ENCODE data around the gene MED27.

- TF ChIP-seq NR2C1 (IDR thresholded peaks at IDR 0.05) = no peak
- TF ChIP-seq HCFC1 (IDR thresholded peaks at IDR 0.05; ENCODE audit: low read length) = no peak
- no peak for TF ChIP-seq ATF3 (IDR thresholded peaks at IDR 0.05; ENCODE audit: borderline replicate concordance, extremely low read depth, low read depth, low read length)
- TF ChIP-seq MEF2A (IDR thresholded peaks at IDR 0.05; ENCODE audit: insufficient read depth, low read depth, low read length) = no peak
- TF ChIP-seq CBFB (IDR thresholded peaks at IDR 0.05; ENCODE audit: low read depth) = no peak
- no peak for TF ChIP-seq GABPA (IDR thresholded peaks at IDR 0.05; ENCODE audit: low read depth)
- TF ChIP-seq KDM1A (IDR thresholded peaks at IDR 0.05; ENCODE audit: borderline replicate concordance) = no peak
- TF ChIP-seq ZNF217 (IDR thresholded peaks at IDR 0.05) = no peak
- no peak for TF ChIP-seq JUNB (IDR thresholded peaks at IDR 0.05)
- TF ChIP-seq ATF2 (IDR thresholded peaks at IDR 0.05; ENCODE audit: low read length) = no peak
- TF ChIP-seq POLR2AphosphoS5 (IDR thresholded peaks at IDR 0.05; ENCODE audit: low read length) = no peak
- no peak for TF ChIP-seq CTCF (IDR thresholded peaks at IDR 0.05 in 2 of 3, conservative IDR thresholded peaks at IDR 0.05 in 1 of 3; ENCODE audit: control insufficient read depth in 2 of 3, extremely low read depth in 1 of 3, insufficient read depth in 1 of 3, low read depth in 3 of 3, low read length in 3 of 3)
- no peak for TF ChIP-seq JUND (IDR thresholded peaks at IDR 0.05; ENCODE audit: low read depth, low read length)
These were observed 52.6 kb downstream of the MED27 start for GRCh38 chr9:132026932-132027585.
